Measurements from ENCODE around the gene TPRN.

- TF ChIP-seq FOXM1 (IDR thresholded peaks at IDR 0.05; ENCODE audit: borderline replicate concordance) (no peak), ELF4 (IDR thresholded peaks at IDR 0.05) (no peak), SUZ12 (IDR thresholded peaks at IDR 0.05) (no peak), ARNT (IDR thresholded peaks at IDR 0.05) (no peak), FOXK2 (IDR thresholded peaks at IDR 0.05) (no peak), TARDBP (IDR thresholded peaks at IDR 0.05) (no peak), L3MBTL2 (conservative IDR thresholded peaks at IDR 0.05) (no peak), CTBP1 (IDR thresholded peaks at IDR 0.05; ENCODE audit: borderline replicate concordance) (no peak), SP1 (IDR thresholded peaks at IDR 0.05) (no peak), BHLHE40 (IDR thresholded peaks at IDR 0.05; ENCODE audit: borderline replicate concordance) (no peak)
Measured at GRCh38 chr9:137231372-137232039, 31.0 kb upstream of the TPRN start.
